ENCODE results near the gene CREB5.

Gene CREB5

DNA sequence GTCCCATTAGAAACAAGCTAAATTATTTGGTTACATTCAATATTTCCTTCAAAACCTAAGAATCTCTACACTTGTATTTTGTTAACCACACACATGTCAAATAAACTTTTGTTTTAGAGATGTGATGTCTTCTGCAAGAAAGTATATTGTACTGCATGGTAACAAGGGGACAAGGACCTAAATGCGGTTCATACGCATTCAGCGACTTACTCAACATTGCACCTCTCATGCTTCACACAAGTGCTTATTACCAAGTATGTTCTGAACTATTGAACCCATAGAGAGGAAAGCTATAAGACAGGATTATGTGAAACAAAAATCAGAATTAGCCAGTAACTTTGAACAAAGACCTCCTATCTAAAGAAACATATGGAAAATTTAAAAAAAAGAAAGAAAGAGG, 68.3 kb downstream of the CREB5 start:
- DNase-seq (ENCODE audit: low read depth) = no peak

DNA sequence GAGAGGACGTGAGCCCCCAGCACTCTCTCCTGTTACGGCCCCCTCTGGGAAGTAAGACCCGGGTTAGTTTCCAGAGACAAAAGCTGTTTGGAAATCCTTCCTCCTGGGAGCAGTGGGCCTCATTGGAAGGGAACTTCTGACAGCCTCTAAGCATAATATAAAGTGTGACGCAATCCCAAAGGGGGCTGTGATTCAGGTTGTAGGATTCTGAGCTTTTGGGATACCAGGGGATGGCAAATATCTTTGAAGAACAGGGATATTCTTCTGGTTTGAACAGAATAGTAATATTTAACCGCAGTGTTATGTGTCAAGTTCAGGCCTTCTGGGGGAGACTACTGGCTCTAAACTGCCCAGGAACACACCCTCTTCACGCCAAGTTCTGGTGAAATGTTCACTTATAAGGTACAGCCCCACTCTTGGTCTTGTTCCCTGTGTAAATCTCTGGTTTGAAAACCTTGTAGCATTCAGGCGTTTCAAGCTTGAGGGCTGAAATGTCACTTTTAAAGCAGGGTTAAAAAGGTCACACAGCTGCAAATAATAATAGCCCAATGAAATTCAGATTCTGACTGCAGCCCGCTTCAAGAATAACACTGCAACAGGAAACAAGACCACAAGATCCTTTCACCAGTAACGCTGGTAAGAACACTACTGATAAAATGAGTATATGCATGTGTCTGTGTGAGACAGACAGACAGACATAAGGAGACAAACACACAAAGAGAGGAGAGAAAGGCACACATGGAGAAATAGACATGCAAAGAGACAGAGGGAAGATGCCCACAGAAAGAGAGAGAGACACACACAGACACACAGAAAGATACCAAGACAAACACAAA, 69.0 kb downstream of the CREB5 start:
- peak; percentile 67 for DNase-seq (ENCODE audit: low read depth)

DNA sequence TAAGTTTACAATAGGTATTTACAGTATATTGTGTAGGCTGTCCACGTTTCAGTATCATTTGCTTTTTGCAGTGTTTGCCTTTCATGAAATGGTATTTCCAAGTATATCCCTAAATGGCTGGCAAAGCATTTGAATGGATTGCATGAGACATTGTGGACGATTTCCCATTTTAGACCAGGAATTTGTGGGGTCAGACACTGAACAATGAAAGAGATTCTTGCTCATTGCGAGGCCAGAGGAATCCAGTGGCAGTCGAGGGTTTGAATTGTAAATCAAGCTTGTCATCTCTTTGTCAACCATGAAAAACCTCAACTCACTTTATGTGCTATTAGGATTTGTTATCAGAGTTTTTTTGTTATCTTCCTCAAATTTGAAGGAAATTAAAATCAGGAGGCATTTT, 70.8 kb downstream of the CREB5 start:
- DNase-seq (ENCODE audit: low read depth) = peak; percentile 43

DNA sequence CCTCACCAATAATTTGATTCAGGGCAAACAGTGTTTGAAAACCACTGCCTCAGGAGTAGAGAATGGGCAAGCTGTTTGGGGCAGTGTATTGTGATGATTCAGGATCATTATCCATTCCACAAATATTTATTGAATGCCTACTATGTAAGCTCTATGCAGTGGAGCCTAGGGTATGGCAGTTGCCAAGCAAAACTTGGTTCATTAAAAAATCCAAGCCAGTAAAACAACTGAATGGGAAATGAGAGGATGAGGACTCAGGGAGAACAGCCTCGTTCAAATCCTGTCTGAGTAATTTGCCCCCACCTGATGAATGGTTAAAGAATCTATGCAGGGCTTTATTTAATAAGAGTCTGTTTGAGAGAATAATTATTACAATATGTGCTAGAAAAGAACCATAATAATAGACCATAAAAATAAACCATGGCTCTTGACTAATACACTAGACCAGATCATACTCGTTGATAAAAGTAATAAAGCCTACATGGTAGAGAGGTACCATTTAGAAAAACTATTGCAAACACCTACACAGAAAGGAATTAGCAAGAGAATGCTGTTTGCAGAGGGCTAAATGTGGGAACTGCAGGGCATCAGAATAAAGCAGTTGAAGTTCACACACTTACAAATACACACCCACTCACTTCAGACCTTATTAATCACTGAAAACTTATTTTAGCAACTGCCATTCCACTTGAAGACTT, 71.7 kb downstream of the CREB5 start:
- DNase-seq (ENCODE audit: low read depth) = peak; percentile 60

DNA sequence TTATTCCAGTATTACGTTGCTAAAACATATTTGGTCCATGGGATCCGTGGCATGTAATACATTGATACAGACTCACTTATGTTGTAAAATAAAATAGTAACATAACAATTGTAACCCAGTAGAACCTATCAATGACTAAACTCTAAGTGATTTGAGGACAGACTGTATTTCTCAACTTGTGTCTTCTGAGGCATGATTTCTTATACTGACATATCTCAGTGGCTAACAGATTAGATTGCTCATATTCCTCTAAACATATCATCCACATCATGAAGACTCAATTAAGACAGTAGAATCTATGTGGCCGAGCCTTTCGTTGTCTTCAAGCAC, 72.3 kb downstream of the CREB5 start:
- DNase-seq (ENCODE audit: low read depth) = no peak

DNA sequence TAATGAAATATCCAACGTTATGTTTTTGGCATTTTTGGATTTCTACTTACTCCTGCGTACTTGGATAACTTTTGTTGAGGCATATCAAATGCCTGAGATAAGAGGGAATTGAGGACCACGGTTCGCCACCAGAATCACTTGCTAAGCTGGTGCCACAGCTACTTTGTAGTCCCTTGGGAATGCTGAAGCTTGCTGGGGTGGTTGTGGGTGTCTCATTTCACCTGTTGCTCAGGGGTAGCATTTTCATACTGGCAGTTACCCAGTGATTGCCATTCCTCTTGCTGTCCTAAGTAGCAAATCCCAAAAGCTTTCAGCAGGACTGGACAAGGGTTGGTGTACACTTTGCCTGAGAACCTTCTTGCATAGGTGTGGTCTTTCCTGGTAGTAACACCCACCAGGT, 75.2 kb downstream of the CREB5 start:
- no peak for DNase-seq (ENCODE audit: low read depth)

DNA sequence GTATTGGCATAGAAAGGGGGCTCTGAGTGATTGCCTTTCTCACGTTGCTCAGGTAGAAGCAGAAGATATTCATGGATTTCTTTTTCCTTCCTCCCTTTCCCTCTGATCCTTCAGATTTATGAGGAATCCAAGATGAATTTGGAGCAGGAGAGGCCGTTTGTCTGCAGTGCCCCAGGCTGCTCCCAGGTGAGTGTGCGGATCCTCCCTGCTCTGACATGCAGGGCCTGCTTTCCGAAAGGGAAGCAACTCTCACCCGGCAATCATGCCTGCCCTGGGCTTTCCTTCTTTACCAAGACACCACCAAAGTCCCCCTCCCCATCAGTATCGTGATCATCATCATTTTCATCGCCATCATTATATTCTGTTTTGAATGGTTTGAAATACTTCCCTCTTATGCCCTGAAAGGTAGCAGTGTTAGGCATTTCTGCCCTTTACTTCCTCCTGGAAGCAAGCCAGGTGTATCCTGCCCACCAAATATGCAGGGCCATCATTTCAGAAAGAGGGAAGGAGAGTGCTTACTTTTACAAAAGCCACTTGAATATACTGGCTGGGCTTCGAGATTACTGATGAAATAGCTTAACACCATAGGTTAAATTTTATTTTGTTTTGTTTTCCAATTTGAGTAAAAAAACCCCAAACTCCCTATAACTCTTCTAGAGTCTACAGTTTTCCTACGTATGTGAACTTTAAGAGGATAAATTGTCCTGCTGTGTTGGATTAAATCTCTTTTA, 75.9 kb downstream of the CREB5 start:
- DNase-seq (ENCODE audit: low read depth) = no peak

DNA sequence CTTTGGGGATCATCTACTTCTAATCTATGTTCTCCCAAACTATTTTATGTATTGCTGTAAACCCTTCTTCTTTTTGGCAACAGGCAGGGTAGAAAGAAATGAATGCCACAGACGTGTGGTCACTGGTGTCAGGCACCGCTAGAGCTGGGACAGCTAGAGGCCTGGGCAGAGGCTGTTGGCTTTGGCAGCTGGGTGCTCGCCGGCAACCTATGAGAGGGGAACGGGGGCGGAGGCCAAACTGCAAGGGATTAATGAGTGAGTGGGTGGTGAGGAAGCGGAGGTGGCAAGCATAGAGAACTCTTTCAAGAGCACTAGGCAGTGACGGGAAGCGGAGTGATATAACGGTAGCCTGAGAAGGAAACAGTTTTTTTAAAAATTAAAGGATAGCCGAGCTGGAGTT, 78.5 kb downstream of the CREB5 start:
- DNase-seq (ENCODE audit: low read depth) = no peak

DNA sequence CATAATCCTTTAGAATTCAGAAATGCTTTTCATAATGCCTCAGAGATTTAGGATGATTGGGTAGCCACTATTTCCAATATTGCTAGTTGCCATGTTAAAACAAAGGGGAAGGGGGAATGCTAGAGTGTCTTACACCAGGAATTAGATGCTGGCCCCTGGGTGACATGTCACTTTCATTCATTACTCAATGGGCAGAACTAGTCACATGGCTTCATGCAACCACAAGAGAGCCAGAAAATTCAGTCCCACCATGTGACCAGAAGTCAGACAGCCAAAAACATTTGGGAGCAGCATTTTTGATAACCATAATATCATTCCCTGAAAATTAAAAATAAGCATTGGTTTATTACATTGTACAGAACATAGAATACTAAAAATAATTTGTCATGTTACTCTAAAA, 81.2 kb downstream of the CREB5 start:
- DNase-seq (ENCODE audit: low read depth) = no peak

DNA sequence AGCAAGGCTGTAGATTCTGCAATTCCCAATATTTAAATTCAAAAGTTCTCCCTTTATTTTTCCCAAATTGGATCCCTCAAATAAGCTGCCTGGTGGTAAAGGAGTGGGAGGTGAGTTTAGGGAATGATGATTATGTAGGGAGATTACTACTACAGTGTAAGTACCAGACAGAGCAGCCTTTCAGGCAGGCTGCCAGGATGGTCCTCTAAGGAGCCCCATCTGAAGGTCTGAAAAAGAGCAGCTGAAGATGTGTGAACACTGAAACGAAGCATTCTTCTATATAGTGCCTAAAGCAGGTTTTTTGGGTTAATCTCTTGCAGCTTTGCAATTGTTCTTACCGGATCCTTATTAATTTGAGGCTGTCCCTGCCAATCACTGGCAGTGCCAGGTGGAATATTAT, 84.7 kb downstream of the CREB5 start:
- DNase-seq (ENCODE audit: low read depth) = no peak

DNA sequence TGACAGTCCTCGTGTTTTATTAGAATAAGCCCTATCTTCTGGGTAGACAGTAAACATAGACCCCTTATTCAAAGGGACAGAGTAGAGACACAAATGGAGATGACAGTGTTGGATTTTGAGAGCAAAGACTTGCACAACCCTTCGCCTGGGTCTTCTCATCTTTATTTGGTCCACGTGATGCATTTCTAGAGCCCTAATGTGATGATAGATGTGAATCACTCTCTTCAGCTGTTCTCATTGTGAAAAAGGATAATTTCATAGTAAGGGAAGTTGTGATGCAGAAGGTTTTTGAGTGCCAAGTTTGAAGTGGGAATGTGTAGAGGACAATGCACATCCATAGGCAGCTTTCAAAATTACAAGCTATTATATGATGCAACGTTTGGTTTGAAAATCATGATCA, 86.3 kb downstream of the CREB5 start:
- no peak for DNase-seq (ENCODE audit: low read depth)

DNA sequence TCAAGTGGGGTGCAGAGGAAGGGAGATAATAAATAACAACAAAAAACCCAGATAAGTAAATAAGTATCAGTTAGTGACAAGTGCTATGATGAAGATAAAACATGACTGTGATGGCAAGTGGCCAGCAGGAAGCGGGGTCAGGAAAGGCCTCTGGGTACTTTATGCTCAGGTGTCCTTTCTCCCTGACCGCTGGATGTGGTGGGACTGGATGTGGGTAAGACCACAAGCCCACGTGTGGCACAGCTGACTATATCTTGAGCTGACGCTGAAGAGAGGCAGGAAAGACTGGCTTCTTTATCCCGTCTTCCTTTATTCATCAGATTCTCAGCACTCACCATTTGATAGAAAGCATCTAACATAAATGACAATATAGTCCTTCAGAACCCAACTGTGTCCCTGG, 87.8 kb downstream of the CREB5 start:
- DNase-seq (ENCODE audit: low read depth) = no peak

DNA sequence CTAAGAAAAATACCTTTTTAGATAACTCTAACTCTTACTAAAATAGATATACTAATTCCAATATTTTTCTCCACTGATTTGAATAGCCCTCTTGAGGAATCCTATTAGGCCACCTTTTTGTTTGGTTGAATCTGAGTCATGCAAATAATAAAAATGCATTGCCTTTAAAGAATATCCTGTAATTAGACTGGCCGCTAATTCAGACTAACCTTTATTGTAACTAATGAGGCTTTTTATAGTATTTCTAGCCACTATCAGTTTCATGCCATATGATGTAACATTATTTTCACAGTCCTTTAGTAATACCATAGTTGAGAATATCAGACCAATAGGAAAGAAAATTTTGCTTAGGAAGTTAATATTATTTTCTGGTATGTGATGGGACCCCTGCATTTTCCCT, 90.1 kb downstream of the CREB5 start:
- no peak for DNase-seq (ENCODE audit: low read depth)

DNA sequence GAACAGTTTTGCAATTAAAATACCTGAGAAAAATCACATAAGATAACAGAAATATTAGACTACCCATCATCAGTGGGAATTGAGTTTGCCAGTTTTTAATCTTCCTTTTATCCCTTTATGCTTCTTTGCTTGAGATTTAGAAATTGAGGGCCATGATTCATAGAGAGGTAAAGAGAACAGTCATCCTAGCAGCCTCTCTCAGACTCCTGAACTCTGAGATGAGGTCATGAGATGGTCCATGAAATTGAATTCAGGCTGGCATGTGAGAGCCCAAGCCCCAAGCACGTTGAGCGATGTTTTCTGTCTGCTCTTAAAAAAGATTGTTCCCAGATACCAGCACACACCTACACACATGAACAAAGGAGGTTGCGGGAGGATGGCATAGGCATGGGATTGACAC, 91.1 kb downstream of the CREB5 start:
- DNase-seq (ENCODE audit: low read depth) = no peak

DNA sequence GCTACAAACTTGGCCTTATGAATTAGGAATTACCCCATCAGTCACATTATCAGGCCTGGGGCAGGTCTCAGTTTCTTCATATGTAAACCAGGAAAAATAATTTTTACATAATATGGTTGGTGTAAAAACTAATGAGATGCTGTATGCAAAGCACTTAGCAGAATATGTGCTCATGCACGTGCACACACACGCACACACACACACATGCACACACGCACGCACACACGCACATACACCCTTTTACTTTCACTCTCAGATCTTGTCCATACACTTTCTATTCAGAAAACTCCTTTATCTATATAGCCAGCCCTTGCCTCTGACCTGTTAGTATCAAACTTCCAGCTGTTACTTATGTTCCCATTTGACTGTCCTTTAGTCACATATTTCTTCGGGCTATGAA, 92.7 kb downstream of the CREB5 start:
- DNase-seq (ENCODE audit: low read depth) = no peak

DNA sequence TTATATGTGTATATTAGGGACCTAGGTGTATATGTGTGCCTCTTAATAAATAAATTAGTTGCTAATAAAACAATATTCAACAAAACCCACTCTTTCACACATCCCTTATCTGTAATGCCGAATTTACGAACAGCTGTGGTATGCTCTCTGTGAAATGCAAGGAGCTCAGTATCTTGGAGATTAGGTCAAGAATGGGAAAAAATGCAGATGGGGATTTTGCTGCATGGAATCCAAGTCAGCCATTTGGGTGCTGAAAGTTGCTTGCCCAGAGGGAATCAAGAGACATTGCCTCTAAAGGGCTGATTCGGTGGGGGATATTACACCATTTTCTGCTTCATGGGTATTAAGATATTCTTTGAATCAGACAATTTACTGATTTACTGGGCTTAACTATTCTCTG, 93.5 kb downstream of the CREB5 start:
- no peak for DNase-seq (ENCODE audit: low read depth)

DNA sequence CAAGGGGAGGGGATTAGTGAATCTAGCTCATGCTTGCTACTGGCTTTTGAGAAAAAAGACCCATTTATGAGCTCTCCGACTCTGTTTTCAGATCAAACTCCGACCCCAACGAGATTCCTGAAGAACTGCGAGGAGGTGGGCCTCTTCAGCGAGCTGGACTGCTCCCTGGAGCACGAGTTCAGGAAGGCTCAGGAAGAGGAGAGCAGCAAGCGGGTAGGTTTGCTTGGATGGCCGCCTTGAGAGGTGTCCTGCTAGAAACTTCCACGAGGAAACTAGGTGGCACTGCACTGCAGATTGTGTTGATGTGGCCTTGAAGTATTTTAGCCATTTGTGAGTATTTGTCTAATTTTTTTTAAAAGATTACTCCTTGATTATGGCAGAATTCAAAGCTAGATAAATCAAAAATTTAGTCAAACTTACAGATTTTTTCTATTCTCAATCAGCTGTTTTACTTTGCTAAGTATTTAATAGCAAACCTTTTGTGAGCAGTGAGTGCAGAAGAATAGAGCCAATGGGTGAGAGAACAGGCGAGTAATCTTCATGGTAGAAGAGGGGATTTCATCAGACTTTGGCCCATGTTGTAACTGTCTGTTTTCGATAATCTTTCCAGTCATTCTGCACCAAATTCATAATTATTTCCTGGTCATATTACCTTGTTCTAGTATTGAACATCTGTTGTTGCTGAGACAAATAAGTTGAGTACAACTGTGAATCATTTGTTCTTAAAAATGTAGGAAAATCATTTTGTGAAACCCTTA, 95.4 kb downstream of the CREB5 start:
- no peak for DNase-seq (ENCODE audit: low read depth)

DNA sequence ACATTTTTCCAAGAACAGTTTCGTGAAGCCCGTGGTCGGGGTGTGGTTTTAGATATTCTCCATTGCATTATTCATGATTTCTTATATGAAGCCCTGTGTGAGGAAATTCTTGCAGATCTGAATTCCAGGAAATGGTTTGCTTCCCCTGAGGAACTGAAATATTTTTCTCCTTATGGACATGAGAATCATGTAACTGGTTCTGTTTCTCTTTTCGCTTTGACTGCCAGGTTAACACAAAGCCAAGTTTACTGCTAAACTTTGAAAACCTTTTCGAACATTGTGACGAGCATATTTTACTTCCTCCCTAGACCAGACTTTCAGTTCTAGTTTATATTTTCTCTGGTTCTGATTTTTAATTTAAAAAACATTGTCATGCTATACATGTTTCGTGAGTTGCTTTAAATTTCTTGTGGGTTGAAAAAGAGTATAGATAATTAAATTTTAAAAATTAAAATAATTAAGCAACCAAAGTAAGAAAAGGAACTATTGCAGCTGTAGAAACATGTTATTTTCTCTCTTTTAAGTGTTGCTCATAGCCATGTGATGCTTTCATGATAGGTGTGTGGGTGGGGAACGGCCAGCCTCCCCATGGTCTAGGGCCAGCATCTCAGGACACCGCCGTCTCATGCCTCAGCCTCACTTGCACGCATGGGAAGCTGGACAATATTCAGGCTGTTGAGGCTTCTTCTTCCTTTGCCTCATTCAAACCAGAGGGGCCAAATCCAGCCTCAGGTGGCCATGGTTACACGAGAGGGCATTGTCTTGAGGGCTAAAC, 97.1 kb downstream of the CREB5 start:
- no peak for DNase-seq (ENCODE audit: low read depth)

DNA sequence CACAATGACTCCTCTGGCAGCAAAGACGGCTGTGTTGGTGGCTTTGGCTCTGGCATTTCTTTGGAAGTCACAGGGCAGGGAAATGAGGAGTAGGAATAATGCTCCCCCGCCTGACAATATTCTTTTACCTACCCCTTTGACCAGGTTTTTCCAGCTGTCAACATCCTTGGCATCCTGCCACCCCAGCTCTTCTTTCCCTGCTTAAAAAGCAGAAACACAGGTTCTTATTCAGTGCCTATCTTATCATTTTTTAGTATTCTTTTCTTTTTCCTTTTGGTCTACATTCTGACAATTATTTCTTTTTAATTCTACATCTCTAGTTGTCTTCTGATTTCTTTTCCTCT, 97.7 kb downstream of the CREB5 start:
- DNase-seq (ENCODE audit: low read depth) = no peak

DNA sequence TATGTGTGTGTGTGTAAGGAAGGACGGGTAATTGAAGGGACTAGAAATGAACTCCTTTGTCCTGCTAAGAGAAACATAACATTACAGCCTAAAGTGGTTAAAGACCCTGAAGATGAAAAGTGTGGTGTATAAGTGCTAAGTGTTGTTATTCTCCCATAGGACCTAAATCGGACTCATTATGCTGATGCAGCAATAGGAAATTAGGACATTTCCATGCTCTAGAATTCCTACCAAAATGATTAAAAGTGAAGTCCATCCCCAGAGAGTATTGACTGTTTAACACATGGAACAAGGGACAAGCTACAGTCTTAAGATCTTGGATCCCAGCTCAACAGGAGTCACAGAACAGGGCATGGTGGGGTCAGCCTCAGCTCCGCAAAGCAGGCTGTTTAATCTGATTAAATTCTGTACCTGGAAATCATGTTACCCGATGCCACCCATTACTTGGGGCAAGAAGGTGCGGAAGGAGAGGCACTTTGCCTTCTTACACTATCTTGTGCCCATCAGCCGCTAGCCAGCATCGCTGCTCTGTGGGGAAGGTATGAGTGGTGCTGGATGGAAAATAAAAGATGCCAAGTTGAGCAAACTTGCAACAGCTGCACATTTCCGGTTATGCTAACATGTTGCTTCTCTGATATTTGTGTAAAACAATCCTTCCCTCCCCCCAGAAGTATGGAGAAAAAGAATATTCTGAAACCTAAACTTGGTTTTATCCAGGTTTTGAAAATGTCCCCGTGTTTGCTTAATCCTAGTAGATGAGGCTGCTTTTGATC, 100.5 kb downstream of the CREB5 start:
- DNase-seq (ENCODE audit: low read depth) = no peak
